Renal cortex interstitium (tissue), 11 donors: ENCODE results near the gene DENND4A. TPM values are rescaled to one million over a fixed set of nuclear protein-coding genes. Genes with fewer than 3 reads are reported as not detected.

ENCODE experiments used
- DNase-seq, 11 donors: peaks; one replicate each; pipeline ENCODE4 v3.0.0-alpha.2; 2013; ENCODE audit warnings: low read depth in 9 of 11, low spot score in 4 of 11; ENCODE audit errors: extremely low read depth in 1 of 11
- polyA plus RNA-seq, 3 donors: library from polyadenylated mRNA; unstranded; fragments of 120-200 nt; gene quantifications; one replicate each; pipeline ENCODE4 v1.2.1, GENCODE V29; 2013; ENCODE audit not compliant: insufficient read length in 3 of 3

The DENND4A gene
- polyA plus RNA-seq, 3 donors, result 14.8 to 21.2 (median 17.0) TPM

GRCh38 chr15:65730549-65731172 lies 61.4 kb downstream of the DENND4A start:
- DNase-seq, result no peak

GRCh38 chr15:65724464-65725215 lies 67.5 kb downstream of the DENND4A start:
- no peak for DNase-seq

GRCh38 chr15:65723876-65724275 lies 68.2 kb downstream of the DENND4A start:
- DNase-seq, result no peak

GRCh38 chr15:65722191-65722590 lies 69.9 kb downstream of the DENND4A start:
- DNase-seq, result no peak

GRCh38 chr15:65712415-65712814 lies 79.7 kb downstream of the DENND4A start:
- DNase-seq, result no peak

- no peak for DNase-seq
Observed at GRCh38 chr15:65695081-65695480, 97.0 kb downstream of the DENND4A start.

GRCh38 chr15:65690778-65691177 lies 101.3 kb downstream of the DENND4A start:
- no peak for DNase-seq

- no peak for DNase-seq
Observed at GRCh38 chr15:65690173-65690572, 101.9 kb downstream of the DENND4A start.

- no peak for DNase-seq
Observed at GRCh38 chr15:65688462-65688861, 103.6 kb downstream of the DENND4A start.

GRCh38 chr15:65682404-65682911 lies 109.6 kb downstream of the DENND4A start:
- no peak for DNase-seq

GRCh38 chr15:65680544-65680943 lies 111.5 kb downstream of the DENND4A start:
- no peak for DNase-seq

GRCh38 chr15:65676123-65676522 lies 116.0 kb downstream of the DENND4A start:
- DNase-seq, result no peak

- no peak for DNase-seq
Observed at GRCh38 chr15:65675551-65675950, 116.5 kb downstream of the DENND4A start.

GRCh38 chr15:65666257-65666656 lies 125.8 kb downstream of the DENND4A start:
- no peak for DNase-seq

GRCh38 chr15:65663521-65663920 lies 128.6 kb downstream of the DENND4A start:
- DNase-seq, result peak in 2 of 11 donors; percentile 19

GRCh38 chr15:65660927-65661326 lies 131.2 kb downstream of the DENND4A start:
- DNase-seq, result no peak

GRCh38 chr15:65659502-65660052 lies 132.5 kb downstream of the DENND4A start:
- DNase-seq, result no peak

GRCh38 chr15:65655457-65655856 lies 136.6 kb downstream of the DENND4A start:
- no peak for DNase-seq

GRCh38 chr15:65655026-65655425 lies 137.1 kb downstream of the DENND4A start:
- no peak for DNase-seq

GRCh38 chr15:65653801-65654521 lies 138.1 kb downstream of the DENND4A start:
- DNase-seq, result no peak
